Activated T-cell treated with anti-CD3 and anti-CD28 coated beads, Interleukin-2, amount 50 U/mL, for 72 hours (primary cell): ENCODE data around the gene RPUSD4. TPM values are rescaled to one million over a fixed set of nuclear protein-coding genes. Genes with fewer than 3 reads are reported as not detected.

Experiments
- ATAC-seq, 2 donors: fragments of 150-1000 bp; cut with Tn5 transposase; replicated peaks in 1 of 2; 2 replicates each; pipeline ENCODE4 v1.10.0; 2021; ENCODE audit warnings: moderate library complexity in 2 of 2, mild to moderate bottlenecking in 1 of 2
- DNase-seq, 2 donors: peaks; one replicate each; pipeline ENCODE4 v3.0.0; 2021 to 2022; ENCODE audit warnings: mixed read lengths in 1 of 2
- H3K27ac Mint-ChIP-seq: one replicate; pipeline ENCODE4 v1.8.0; 2022; ENCODE audit warnings: mild to moderate bottlenecking, moderate library complexity, mixed read lengths
- H3K27me3 Mint-ChIP-seq: one replicate; pipeline ENCODE4 v1.8.0; 2022; ENCODE audit warnings: low read depth, mixed read lengths
- H3K36me3 Mint-ChIP-seq, 2 donors: one replicate each; pipeline ENCODE4 v1.8.0; 2022; ENCODE audit warnings: mixed read lengths in 2 of 2, mild to moderate bottlenecking in 1 of 2; ENCODE audit not compliant: insufficient read depth in 2 of 2
- H3K4me1 Mint-ChIP-seq: one replicate; pipeline ENCODE4 v1.8.0; 2022; ENCODE audit warnings: low read depth, mixed read lengths
- H3K4me3 Mint-ChIP-seq, 2 donors: one replicate each; pipeline ENCODE4 v1.8.0; 2022; ENCODE audit warnings: mild to moderate bottlenecking in 2 of 2, mixed read lengths in 2 of 2, moderate library complexity in 2 of 2
- H3K9me3 Mint-ChIP-seq, 2 donors: one replicate each; pipeline ENCODE4 v1.8.0; 2022; ENCODE audit warnings: mixed read lengths in 2 of 2
- total RNA-seq, 2 donors: library from RNA; stranded (reverse); gene quantifications; one replicate each; pipeline ENCODE4 v1.2.3, GENCODE V29; 2022

Gene RPUSD4
- total RNA-seq, 2 donors from 2014 or later: 38.7 to 41.4 TPM

GRCh38 chr11:126156814-126157213 is 54.6 kb downstream of the RPUSD4 start:
- Mint-ChIP-seq H3K9me3 (peaks cover 2 to 4% of the 10 kb centered on the region in 2 donors), H3K27me3 (no peaks in the 10 kb centered on the region), H3K4me3 (no peak overlapping the region), H3K4me1 (no peaks in the 10 kb centered on the region), H3K27ac (no peak overlapping the region), H3K36me3 (peaks cover 4% of the 10 kb centered on the region in 2 donors)
- no peak for DNase-seq
- no peak for ATAC-seq

- Mint-ChIP-seq H3K9me3 (peaks cover 2 to 5% of the 10 kb centered on the region in 2 donors), H3K27ac (no peak overlapping the region), H3K36me3 (peaks cover 4% of the 10 kb centered on the region in 2 donors), H3K4me1 (no peaks in the 10 kb centered on the region), H3K4me3 (no peak overlapping the region), H3K27me3 (no peaks in the 10 kb centered on the region)
- ATAC-seq (no peak), DNase-seq (no peak)
Observed at GRCh38 chr11:126155402-126156187, 55.9 kb downstream of the RPUSD4 start.

GRCh38 chr11:126154691-126155090 is 56.8 kb downstream of the RPUSD4 start:
- Mint-ChIP-seq H3K27me3 (peaks cover 6% of the 10 kb centered on the region), H3K4me3 (no peak overlapping the region), H3K36me3 (peaks cover 4% of the 10 kb centered on the region in 2 donors), H3K27ac (no peak overlapping the region), H3K4me1 (no peaks in the 10 kb centered on the region), H3K9me3 (peaks cover 2 to 5% of the 10 kb centered on the region in 2 donors)
- no peak for ATAC-seq
- DNase-seq: no peak

- no peak for DNase-seq
- Mint-ChIP-seq H3K4me1 (no peaks in the 10 kb centered on the region), H3K36me3 (peaks cover 4% of the 10 kb centered on the region in 2 donors), H3K4me3 (no peak overlapping the region), H3K9me3 (peaks cover 2 to 5% of the 10 kb centered on the region in 2 donors), H3K27me3 (peaks cover 6% of the 10 kb centered on the region), H3K27ac (no peak overlapping the region)
- ATAC-seq: no peak
Observed at GRCh38 chr11:126153972-126154371, 57.5 kb downstream of the RPUSD4 start.

- Mint-ChIP-seq H3K36me3 (peaks cover 4% of the 10 kb centered on the region in 2 donors), H3K27ac (no peak overlapping the region), H3K9me3 (peaks cover 2 to 5% of the 10 kb centered on the region in 2 donors), H3K4me1 (no peaks in the 10 kb centered on the region), H3K27me3 (peaks cover 6% of the 10 kb centered on the region), H3K4me3 (no peak overlapping the region)
- ATAC-seq (no peak), DNase-seq (no peak)
Observed at GRCh38 chr11:126153006-126153405, 58.4 kb downstream of the RPUSD4 start.

GRCh38 chr11:126152586-126152985 is 58.9 kb downstream of the RPUSD4 start:
- DNase-seq (no peak), ATAC-seq (no peak)
- H3K4me1 Mint-ChIP-seq: no peaks in the 10 kb centered on the region
- peaks cover 6% of the 10 kb centered on the region for H3K27me3 Mint-ChIP-seq
- H3K9me3 Mint-ChIP-seq: peaks cover 2 to 5% of the 10 kb centered on the region in 2 donors
- H3K27ac Mint-ChIP-seq: no peak overlapping the region
- H3K36me3 Mint-ChIP-seq: peaks cover 4% of the 10 kb centered on the region in 2 donors
- H3K4me3 Mint-ChIP-seq: no peak overlapping the region

GRCh38 chr11:126152152-126152551 is 59.3 kb downstream of the RPUSD4 start:
- no peak overlapping the region for H3K4me3 Mint-ChIP-seq
- H3K27me3 Mint-ChIP-seq: peaks cover 6% of the 10 kb centered on the region
- H3K4me1 Mint-ChIP-seq: no peaks in the 10 kb centered on the region
- peaks cover 4% of the 10 kb centered on the region in 2 donors for H3K36me3 Mint-ChIP-seq
- DNase-seq: no peak
- H3K9me3 Mint-ChIP-seq: peaks cover 2 to 5% of the 10 kb centered on the region in 2 donors
- ATAC-seq: no peak
- no peak overlapping the region for H3K27ac Mint-ChIP-seq

Other genes with a start within 250 kb of the RPUSD4 start
- 1 to 10 TPM; 1.3 to 1.9 TPM for gene CDON, start 148.8 kb downstream of the RPUSD4 start, total RNA-seq
- gene FAM118B, start 132 bp upstream of the RPUSD4 start, total RNA-seq: 10 to 100 TPM; 11.1 to 13.2 TPM
- 100 to 1,000 TPM; 118 to 136 TPM for gene SRPRA, start 57.2 kb upstream of the RPUSD4 start, total RNA-seq
- 10 to 100 TPM; 35.0 to 51.9 TPM for gene FOXRED1, start 57.5 kb upstream of the RPUSD4 start, total RNA-seq
- 10 to 100 TPM; 14.0 to 15.2 TPM for gene TIRAP, start 71.4 kb upstream of the RPUSD4 start, total RNA-seq
- 10 to 100 TPM; 33.9 to 37.7 TPM for gene DCPS, start 92.4 kb upstream of the RPUSD4 start, total RNA-seq
- 10 to 100 TPM; 10.9 to 12.1 TPM for gene ST3GAL4, start 144.0 kb upstream of the RPUSD4 start, total RNA-seq